ENCODE measurements around the gene RPP14.
A peak's percentile ranks its signal among the peaks of the same experiment; 100 is the strongest.
"Not testable (repeated sequence)": the region's sequence is repeated elsewhere in the genome, so short reads cannot be mapped to it uniquely, and the experiment has no call there.

RPP14 gene

DNA sequence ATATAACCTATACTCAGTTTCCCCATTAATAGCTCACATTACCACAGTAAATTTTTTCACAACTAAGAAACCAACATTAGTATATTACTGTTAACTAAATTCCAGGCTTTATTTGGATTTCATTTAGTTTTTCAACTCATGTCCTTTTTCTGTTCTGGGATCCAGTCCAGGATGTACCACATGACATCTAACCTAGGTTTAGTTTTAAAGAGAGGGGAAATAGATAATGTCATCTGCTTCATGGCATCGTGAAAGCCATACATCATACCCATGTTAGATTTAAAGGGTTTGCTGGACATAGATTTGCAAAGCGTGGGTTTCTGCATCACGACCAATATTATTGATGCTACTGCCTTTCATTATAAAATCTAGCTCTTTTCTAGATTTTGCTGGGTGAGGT lies 33.2 kb upstream of the RPP14 start:
- H3K4me1 ChIP-seq (ENCODE audit: control insufficient read depth, insufficient read depth, low read length) = peaks cover 23% of the 10 kb centered on the region
- H3K4me2 ChIP-seq (ENCODE audit: low read length) = peak overlapping the region; percentile 5
- H3K27me3 ChIP-seq (ENCODE audit: control insufficient read depth, insufficient read depth, low read length) = no peaks in the 10 kb centered on the region
- H3K36me3 ChIP-seq (ENCODE audit: insufficient read depth, low read length) = no peaks in the 10 kb centered on the region
- no peak overlapping the region for H3K4me3 ChIP-seq (ENCODE audit: low read length)
- H3K9me3 ChIP-seq (replicated peaks; ENCODE audit: low read length) = no peaks in the 10 kb centered on the region
- peak overlapping the region; percentile 54 for H3K9ac ChIP-seq (ENCODE audit: low read depth, low read length)

DNA sequence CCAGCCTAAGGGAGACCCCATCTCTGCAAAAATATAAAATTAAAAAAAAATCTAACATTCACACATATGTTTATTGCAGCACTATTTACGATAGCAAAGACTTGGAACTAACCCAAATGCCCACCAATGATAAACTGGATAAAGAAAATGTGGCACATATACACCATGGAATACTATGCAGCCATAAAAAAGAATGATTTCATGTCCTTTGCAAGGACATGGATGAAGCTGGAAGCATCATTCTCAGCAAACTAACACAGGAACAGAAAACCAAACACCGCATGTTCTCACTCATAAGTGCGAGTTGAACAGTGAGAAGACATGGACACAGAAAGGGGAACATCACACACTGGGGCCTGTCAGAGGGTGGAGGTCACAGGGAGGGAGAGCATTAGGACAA lies 32.7 kb upstream of the RPP14 start:
- H3K4me2 ChIP-seq (ENCODE audit: low read length) = not testable (repeated sequence)

DNA sequence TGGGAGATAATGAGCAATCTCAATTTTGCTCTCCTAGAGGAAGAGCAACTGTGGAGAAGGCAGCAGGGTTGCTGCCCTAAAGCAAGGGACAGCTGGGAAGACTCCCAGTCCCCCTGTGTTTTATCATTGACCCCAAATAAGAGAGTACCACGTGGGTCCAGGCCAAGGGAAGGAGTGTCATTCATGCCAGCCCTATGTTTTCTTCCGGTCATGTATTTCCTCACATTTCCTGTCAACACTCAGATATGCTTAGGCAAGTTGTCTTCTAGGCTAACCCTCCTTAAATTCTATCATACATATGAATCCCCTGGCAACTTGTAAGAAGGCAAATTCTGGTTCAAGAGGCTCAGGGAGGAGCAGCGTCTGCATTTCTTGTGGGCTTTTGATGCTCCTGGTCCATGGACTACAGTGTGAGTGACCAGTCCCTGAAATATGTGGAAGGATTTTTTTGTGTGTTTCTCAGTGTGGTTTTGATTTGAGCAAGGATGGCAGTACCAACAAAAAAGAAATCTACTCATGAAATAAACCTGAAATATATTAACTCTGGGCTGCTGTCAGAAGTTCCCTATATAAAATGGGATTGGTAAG lies 31.9 kb upstream of the RPP14 start:
- Histone ChIP-seq H3K4me3 (ENCODE audit: low read length) (no peak overlapping the region), H3K27me3 (ENCODE audit: control insufficient read depth, insufficient read depth, low read length) (no peaks in the 10 kb centered on the region), H3K9me3 (replicated peaks; ENCODE audit: low read length) (no peaks in the 10 kb centered on the region), H3K9ac (ENCODE audit: low read depth, low read length) (no peak overlapping the region), H3K36me3 (ENCODE audit: insufficient read depth, low read length) (no peaks in the 10 kb centered on the region), H3K4me2 (ENCODE audit: low read length) (no peak overlapping the region), H3K4me1 (ENCODE audit: control insufficient read depth, insufficient read depth, low read length) (peaks cover 23% of the 10 kb centered on the region)

More for the DNA sequence above, 32.7 kb upstream of the RPP14 start:
- not testable (repeated sequence) for H3K36me3 ChIP-seq (ENCODE audit: insufficient read depth, low read length); H3K27me3 ChIP-seq (ENCODE audit: control insufficient read depth, insufficient read depth, low read length); H3K9ac ChIP-seq (ENCODE audit: low read depth, low read length); H3K9me3 ChIP-seq (replicated peaks; ENCODE audit: low read length); H3K4me3 ChIP-seq (ENCODE audit: low read length)
- H3K4me1 ChIP-seq (ENCODE audit: control insufficient read depth, insufficient read depth, low read length) = peaks cover 23% of the 10 kb centered on the region

DNA sequence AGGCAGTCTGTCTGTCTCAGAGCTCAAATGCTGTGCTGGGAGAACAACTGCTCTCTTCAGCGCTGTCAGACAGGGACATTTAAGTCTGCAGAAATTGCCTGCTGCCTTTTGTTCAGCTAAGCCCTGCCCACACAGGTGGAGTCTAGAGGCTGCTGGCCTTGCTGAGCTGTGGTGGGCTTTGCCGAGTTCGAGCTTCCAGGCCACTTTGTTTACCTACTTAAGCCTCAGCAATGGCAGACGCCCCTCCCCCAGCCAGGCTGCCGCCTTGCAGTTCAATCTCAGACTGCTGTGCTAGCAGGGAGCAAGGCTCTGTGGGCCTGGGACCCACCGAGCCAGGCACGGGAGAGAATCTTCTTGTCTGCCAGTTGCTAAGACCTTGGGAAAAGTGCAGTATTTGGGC lies 25.0 kb upstream of the RPP14 start:
- H3K4me2 ChIP-seq (ENCODE audit: low read length) = no peak overlapping the region
- no peaks in the 10 kb centered on the region for H3K27me3 ChIP-seq (ENCODE audit: control insufficient read depth, insufficient read depth, low read length)
- H3K9ac ChIP-seq (ENCODE audit: low read depth, low read length) = no peak overlapping the region
- H3K36me3 ChIP-seq (ENCODE audit: insufficient read depth, low read length) = no peaks in the 10 kb centered on the region
- no peak overlapping the region for H3K4me3 ChIP-seq (ENCODE audit: low read length)
- no peaks in the 10 kb centered on the region for H3K4me1 ChIP-seq (ENCODE audit: control insufficient read depth, insufficient read depth, low read length)
- H3K9me3 ChIP-seq (replicated peaks; ENCODE audit: low read length) = no peaks in the 10 kb centered on the region

DNA sequence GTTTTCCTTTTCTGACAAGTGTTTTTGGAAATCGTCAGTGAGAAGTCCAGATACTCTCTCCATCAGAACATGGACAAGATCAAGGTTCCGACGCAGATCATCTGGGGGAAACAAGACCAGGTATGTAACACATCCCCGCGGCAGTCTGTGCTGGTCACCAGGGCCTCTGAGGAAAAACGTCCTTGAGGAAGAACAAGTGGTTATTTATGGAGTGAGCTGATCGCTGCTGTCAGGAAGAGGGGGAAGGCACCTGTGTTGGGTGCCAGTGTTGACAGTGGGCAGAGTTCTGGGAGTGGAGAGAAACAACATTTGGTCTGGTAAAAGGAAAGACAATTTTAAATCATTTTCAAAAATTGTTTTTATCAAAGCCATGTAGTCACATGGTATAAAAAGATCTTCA lies 20.7 kb upstream of the RPP14 start:
- no peak overlapping the region for H3K4me3 ChIP-seq (ENCODE audit: low read length)
- H3K4me2 ChIP-seq (ENCODE audit: low read length) = no peak overlapping the region
- H3K9me3 ChIP-seq (replicated peaks; ENCODE audit: low read length) = no peaks in the 10 kb centered on the region
- no peaks in the 10 kb centered on the region for H3K4me1 ChIP-seq (ENCODE audit: control insufficient read depth, insufficient read depth, low read length)
- H3K27me3 ChIP-seq (ENCODE audit: control insufficient read depth, insufficient read depth, low read length) = no peaks in the 10 kb centered on the region
- no peaks in the 10 kb centered on the region for H3K36me3 ChIP-seq (ENCODE audit: insufficient read depth, low read length)
- H3K9ac ChIP-seq (ENCODE audit: low read depth, low read length) = no peak overlapping the region

DNA sequence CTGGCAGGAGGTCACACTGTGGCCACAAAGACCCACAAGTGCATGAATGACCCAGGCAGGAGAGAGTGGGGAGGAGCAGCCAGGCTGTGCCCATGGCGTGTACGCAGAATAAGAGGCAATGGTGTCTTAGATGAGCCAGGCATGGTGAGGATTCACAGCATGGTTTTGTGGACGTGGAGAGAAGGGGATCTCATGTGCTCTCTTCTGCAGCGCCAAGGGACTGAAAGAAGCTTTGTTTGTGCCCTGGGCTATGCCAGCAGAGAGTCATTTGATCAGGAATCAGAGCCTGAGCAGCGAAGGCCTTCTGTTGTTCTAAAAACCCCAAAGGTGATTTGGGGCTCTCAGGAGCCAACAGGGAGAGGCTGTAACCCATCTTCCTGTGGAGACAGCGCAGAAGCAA lies 18.7 kb upstream of the RPP14 start:
- Histone ChIP-seq H3K36me3 (ENCODE audit: insufficient read depth, low read length) (no peaks in the 10 kb centered on the region), H3K4me2 (ENCODE audit: low read length) (no peak overlapping the region), H3K27me3 (ENCODE audit: control insufficient read depth, insufficient read depth, low read length) (no peaks in the 10 kb centered on the region), H3K4me1 (ENCODE audit: control insufficient read depth, insufficient read depth, low read length) (no peaks in the 10 kb centered on the region), H3K9ac (ENCODE audit: low read depth, low read length) (no peak overlapping the region), H3K9me3 (replicated peaks; ENCODE audit: low read length) (no peaks in the 10 kb centered on the region), H3K4me3 (ENCODE audit: low read length) (no peak overlapping the region)

DNA sequence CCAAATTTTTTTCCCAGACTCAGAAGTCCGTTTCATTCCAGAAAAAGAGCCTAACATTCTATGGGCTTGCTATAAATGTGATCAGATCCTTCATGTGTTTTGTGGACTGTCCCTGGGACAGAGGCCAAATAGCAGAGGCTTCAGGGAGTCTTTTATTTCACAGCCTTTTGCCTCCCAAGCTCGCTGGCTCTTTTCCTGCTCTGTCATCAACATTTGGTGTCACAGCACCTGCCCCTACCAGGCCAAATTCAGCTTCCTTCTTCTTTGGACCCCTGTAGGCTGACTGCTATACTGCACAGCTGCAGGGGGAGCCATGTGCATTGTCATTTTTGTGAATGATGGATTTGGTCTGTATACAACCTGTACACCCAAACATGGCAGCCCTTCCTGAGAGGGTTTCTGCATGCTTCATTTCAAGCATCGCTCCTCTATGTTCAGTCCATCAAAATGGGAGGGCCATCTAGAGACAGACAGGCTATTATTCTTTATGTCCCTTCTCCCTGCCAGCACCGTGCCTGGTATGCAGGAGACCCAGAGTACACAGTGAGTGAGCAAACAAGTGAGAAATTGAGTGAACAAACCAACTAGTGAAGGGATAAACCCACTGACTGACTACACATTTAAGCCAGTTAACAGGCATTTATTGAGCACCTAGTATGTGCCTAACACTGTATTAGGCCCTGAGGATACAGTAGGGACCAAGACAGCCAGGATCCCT lies 17.9 kb upstream of the RPP14 start:
- Histone ChIP-seq H3K4me2 (ENCODE audit: low read length) (no peak overlapping the region), H3K9ac (ENCODE audit: low read depth, low read length) (no peak overlapping the region), H3K9me3 (replicated peaks; ENCODE audit: low read length) (no peaks in the 10 kb centered on the region), H3K4me1 (ENCODE audit: control insufficient read depth, insufficient read depth, low read length) (no peaks in the 10 kb centered on the region), H3K4me3 (ENCODE audit: low read length) (no peak overlapping the region), H3K27me3 (ENCODE audit: control insufficient read depth, insufficient read depth, low read length) (no peaks in the 10 kb centered on the region), H3K36me3 (ENCODE audit: insufficient read depth, low read length) (no peaks in the 10 kb centered on the region)

DNA sequence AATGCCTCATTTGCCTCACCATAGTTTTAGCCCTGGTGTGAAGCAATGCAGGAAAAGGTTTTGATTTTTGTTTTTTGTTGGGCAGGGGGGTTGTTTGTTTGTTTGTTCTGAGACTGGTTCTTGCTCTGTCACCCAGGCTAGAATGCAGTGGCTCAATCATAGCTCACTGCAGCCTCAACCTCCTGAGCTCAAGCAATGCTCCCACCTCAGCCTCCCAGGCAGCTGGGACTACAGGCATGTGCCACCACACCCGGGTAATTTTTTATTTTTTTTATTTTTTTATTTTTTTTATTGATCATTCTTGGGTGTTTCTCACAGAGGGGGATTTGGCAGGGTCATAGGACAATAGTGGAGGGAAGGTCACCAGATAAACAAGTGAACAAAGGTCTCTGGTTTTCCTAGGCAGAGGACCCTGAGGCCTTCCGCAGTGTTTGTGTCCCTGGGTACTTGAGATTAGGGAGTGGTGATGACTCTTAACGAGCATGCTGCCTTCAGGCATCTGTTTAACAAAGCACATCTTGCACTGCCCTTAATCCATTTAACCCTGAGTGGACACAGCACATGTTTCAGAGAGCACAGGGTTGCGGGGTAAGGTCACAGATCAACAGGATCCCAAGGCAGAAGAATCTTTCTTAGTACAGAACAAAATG lies 17.0 kb upstream of the RPP14 start:
- H3K9me3 ChIP-seq (replicated peaks; ENCODE audit: low read length); H3K9ac ChIP-seq (ENCODE audit: low read depth, low read length); H3K4me2 ChIP-seq (ENCODE audit: low read length); H3K4me1 ChIP-seq (ENCODE audit: control insufficient read depth, insufficient read depth, low read length); H3K36me3 ChIP-seq (ENCODE audit: insufficient read depth, low read length); H3K27me3 ChIP-seq (ENCODE audit: control insufficient read depth, insufficient read depth, low read length); H3K4me3 ChIP-seq (ENCODE audit: low read length): not testable (repeated sequence)

DNA sequence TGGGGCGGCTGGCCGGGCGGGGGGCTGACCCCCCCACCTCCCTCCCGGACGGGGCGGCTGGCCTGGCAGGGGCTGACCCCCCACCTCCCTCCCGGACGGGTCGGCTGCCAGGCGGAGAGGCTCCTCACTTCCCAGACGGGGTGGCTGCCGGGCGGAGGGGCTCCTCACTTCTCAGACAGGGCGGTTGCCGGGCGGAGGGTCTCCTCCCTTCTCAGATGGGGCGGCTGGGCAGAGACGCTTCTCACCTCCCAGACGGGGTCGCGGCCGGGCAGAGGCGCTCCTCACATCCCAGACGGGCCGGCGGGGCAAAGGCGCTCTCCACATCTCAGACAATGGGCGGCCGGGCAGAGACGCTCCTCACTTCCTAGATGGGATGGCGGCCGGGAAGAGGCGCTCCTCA lies 15.6 kb upstream of the RPP14 start:
- not testable (repeated sequence) for H3K9me3 ChIP-seq (replicated peaks; ENCODE audit: low read length); H3K4me3 ChIP-seq (ENCODE audit: low read length); H3K27me3 ChIP-seq (ENCODE audit: control insufficient read depth, insufficient read depth, low read length); H3K9ac ChIP-seq (ENCODE audit: low read depth, low read length); H3K4me1 ChIP-seq (ENCODE audit: control insufficient read depth, insufficient read depth, low read length); H3K36me3 ChIP-seq (ENCODE audit: insufficient read depth, low read length); H3K4me2 ChIP-seq (ENCODE audit: low read length)

DNA sequence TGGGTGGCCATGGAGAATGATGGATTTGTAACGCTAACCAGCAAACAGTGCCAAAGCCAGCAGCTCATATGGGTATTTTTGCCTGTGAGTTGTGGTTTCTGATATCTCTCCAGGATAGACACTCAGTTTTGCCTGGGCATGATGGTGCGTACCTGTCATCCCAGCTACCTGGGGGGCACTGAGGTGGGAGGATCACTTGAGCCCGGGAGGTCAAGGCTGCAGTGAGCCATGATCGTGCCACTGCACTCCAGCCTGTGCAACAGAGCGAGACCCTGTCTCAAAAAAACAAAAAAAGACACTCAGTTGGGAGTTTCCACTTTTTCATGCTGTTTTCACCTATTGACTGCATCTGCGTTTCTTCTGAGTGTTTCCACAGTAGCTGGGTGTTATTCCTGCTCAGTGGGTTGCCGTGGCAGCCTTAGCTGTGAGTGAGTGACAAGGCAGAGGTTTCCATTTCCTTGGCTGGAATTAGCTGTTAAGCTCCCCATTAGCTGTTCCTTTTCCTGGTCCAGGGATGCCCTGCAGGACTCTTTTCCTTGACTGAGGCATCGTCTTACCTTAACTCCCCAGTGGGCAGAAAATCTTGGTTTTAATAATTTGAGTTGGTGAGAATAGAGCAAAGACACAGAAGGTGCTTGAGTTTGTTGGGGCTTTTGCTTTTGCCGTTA lies 14.2 kb upstream of the RPP14 start:
- no peak overlapping the region for H3K9ac ChIP-seq (ENCODE audit: low read depth, low read length)
- no peaks in the 10 kb centered on the region for H3K9me3 ChIP-seq (replicated peaks; ENCODE audit: low read length)
- no peaks in the 10 kb centered on the region for H3K4me1 ChIP-seq (ENCODE audit: control insufficient read depth, insufficient read depth, low read length)
- H3K4me3 ChIP-seq (ENCODE audit: low read length) = no peak overlapping the region
- H3K27me3 ChIP-seq (ENCODE audit: control insufficient read depth, insufficient read depth, low read length) = no peaks in the 10 kb centered on the region
- no peaks in the 10 kb centered on the region for H3K36me3 ChIP-seq (ENCODE audit: insufficient read depth, low read length)
- no peak overlapping the region for H3K4me2 ChIP-seq (ENCODE audit: low read length)

DNA sequence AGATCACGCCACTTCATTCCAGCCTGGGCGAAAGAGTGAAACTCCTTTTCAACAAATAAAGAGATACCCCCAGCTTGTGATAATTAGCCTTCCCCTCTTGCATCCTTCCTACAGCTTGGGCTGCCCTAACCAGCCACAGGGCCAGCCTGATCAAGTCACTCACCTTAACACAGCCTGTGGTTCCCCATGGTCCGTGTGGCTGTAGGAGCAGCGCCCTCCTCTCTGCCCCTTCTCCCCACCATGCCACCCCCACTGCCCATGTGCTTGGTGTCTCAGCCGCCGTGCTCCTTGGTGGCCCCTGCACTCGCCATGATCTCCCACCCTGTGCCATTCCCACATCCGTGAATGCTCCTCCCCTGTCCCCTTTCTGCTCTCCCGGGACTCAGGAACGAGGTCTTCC lies 13.2 kb upstream of the RPP14 start:
- no peak overlapping the region for H3K4me2 ChIP-seq (ENCODE audit: low read length)
- H3K9ac ChIP-seq (ENCODE audit: low read depth, low read length) = no peak overlapping the region
- no peaks in the 10 kb centered on the region for H3K9me3 ChIP-seq (replicated peaks; ENCODE audit: low read length)
- H3K4me1 ChIP-seq (ENCODE audit: control insufficient read depth, insufficient read depth, low read length) = no peaks in the 10 kb centered on the region
- H3K36me3 ChIP-seq (ENCODE audit: insufficient read depth, low read length) = no peaks in the 10 kb centered on the region
- H3K27me3 ChIP-seq (ENCODE audit: control insufficient read depth, insufficient read depth, low read length) = peaks cover 2% of the 10 kb centered on the region
- H3K4me3 ChIP-seq (ENCODE audit: low read length) = no peak overlapping the region

Measured in skeletal muscle satellite cell (primary cell).